Caki2 (cell line): Measurements from ENCODE around the gene GAREM2. TPM values are rescaled to one million over a fixed set of nuclear protein-coding genes. Genes with fewer than 3 reads are reported as not detected.

Source experiments
- DNase-seq: peaks from one replicate; pipeline ENCODE4 v3.0.0-alpha.2; 2015; ENCODE audit warnings: low read depth
- in situ Hi-C: cut with HindIII; loops from 2 replicates; pipeline ENCODE4 v1.10.0; 2016; ENCODE audit warnings: low sequenced_read_pairs, low pct_unique_long_range_greater_than_20kb, mixed read lengths
- total RNA-seq: library from RNA; depleted of rRNA; stranded (reverse); fragments of >200 nt; shearing (Covaris generic); gene quantifications from 2 replicates; pipeline ENCODE4 v1.2.3, GENCODE V29; 2014; ENCODE audit warnings: low replicate concordance

Gene GAREM2
- total RNA-seq, 1 experiment from 2014 or later: 3.6 TPM

GRCh38 chr2:26184121-26184520 is 11.2 kb downstream of the GAREM2 start:
- DNase-seq: no peak
- in situ Hi-C loops: no loop called here

DNA sequence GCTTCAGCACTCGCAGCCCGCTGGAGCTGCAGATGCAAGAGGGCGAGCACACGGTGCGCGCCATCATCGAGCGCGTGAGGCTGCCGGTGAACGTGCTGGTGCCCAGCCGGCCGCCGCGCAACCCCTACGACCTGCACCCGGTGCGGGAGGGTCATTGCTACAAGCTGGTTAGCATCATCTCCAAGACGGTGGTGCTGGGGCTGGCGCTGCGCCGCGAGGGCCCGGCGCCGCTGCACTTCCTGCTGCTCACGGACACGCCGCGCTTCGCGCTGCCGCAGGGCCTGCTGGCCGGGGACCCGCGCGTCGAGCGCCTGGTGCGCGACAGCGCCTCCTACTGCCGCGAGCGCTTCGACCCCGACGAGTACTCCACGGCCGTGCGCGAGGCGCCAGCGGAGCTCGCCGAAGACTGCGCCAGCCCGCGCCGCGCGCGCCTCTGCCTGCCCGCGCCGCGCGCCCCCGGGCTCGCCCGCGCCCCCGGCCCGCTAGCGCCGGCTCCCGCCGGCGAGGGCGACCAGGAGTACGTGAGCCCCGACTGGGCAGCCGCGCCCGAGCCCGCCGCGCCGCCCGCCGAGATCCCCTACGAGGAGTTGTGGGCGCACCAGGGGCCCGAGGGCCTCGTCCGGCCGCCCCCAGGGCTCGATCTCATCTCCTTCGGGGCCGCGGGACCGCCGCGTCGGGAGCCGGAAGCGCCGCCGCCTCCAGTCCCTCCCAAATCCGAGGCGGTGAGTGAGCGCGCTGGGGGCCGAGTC is 11.8 kb downstream of the GAREM2 start:
- in situ Hi-C loops: no loop called here

GRCh38 chr2:26185304-26185928 is 12.5 kb downstream of the GAREM2 start:
- no peak for DNase-seq
- in situ Hi-C loops: no loop called here

More for the DNA sequence above, 11.8 kb downstream of the GAREM2 start:
- DNase-seq: peak; percentile 61

- in situ Hi-C loops: no loop called here
Measured at GRCh38 chr2:26185954-26186770, 13.3 kb downstream of the GAREM2 start.

GRCh38 chr2:26187114-26187513 is 14.2 kb downstream of the GAREM2 start:
- in situ Hi-C loops: no loop called here
- DNase-seq: no peak

More at GRCh38 chr2:26185954-26186770, 13.3 kb downstream of the GAREM2 start:
- no peak for DNase-seq

GRCh38 chr2:26187537-26188104 is 14.7 kb downstream of the GAREM2 start:
- DNase-seq: no peak
- in situ Hi-C loops: no loop called here

DNA sequence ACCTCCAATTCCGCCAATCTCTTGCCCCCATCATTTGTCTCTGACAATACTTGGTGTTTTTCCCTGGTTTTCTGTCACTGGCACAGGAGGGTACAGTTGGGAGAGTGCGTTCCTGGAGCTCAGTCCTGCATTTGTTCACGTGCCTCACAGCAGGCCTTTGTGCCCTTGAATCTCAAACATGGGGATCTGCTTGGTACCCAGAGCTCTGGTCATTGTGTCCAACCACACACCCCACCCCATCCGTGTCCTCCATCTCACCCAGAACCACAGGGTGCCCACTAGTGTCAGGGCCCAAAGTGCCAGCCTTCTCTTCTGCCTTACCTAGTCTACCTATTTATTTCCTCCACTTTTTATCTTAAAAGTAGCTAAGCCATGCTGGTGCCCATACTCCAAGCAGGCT is 16.2 kb downstream of the GAREM2 start:
- DNase-seq: no peak
- in situ Hi-C loops: no loop called here

GRCh38 chr2:26189751-26190150 is 16.9 kb downstream of the GAREM2 start:
- DNase-seq: no peak
- in situ Hi-C loops: no loop called here

GRCh38 chr2:26190369-26190768 is 17.5 kb downstream of the GAREM2 start:
- no peak for DNase-seq
- in situ Hi-C loops: no loop called here

DNA sequence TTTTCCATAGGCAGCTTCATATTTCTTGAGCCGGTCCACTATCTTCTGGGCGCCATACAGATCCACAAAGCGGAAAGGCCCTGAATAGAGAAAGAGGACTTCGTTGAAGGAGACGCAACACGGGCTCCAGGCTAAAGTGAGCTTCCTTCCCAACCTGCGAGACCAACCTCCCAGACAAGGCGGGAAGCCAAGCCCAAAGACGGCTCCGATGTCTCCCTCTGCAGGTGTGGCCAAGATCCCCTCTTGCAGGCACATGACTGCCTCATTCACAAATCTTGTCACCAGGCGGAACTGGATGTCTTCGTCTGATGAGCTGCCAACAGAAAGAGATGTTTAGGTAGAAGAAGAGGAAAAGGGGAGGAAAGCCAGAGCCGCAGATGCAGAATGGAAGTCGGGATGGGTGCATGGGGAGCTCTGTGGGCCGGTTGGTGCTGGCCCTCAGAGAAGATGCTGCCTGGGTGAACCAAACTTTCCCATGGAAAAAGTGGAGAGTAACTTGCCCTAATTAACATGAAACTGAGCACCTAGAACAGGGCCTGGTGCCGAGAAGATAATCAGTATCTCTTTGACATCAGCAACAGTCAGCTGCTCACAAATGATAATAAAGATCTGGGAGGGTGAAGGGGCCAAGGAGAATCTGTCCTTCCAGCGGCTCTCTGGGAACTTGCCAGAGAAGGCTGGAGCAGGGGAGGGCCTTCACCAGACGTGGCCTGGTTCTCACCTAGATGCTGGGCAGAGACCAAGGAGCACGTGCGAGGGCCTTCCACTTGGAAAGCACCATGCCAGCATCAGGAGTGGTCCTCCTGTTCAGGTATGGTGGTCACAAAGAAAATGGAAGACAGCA is 18.6 kb downstream of the GAREM2 start:
- DNase-seq: no peak
- in situ Hi-C loops: no loop called here

- no peak for DNase-seq
Measured at GRCh38 chr2:26193578-26194231, 20.8 kb downstream of the GAREM2 start.

GRCh38 chr2:26195040-26195984 is 22.4 kb downstream of the GAREM2 start:
- in situ Hi-C loops: no loop called here

More at GRCh38 chr2:26193578-26194231, 20.8 kb downstream of the GAREM2 start:
- in situ Hi-C loops: no loop called here

DNA sequence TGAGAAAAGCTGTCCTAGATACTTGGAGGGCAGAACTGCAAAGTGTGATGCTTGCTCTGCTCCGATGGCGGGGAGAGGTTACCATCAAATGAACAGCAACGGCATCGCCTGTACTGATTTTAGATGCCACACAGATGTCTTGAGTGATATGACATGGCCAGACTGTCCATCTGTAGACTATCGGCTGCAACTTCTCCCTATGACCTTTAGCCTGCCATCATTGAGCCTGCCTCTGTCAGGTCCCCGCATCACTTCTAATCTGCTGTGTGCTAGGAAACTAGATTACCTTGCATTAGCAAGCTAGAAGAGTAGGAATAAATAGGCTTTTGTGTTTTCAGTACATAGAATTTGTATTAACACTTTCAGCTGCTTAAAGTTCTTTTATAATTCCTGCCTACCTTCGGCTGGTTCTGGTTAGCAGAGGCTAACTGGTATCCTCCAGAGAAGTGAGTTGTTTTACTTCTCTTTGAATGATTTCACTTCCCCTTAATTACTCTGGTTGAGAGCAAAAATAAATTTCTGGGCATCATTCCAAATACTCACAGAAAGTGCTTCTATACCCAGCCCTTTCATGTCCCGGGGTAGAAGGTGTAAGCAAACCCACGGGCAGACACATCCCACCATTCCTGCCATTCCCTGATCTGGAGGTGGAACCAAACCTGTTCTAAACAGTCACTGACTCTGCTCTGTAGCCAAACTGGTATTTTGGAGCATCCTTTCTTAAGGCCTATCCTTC is 24.0 kb downstream of the GAREM2 start:
- in situ Hi-C loops: no loop called here
- DNase-seq: no peak

More at GRCh38 chr2:26195040-26195984, 22.4 kb downstream of the GAREM2 start:
- no peak for DNase-seq

- in situ Hi-C loops: no loop called here
- DNase-seq: no peak
Measured at GRCh38 chr2:26197516-26197915, 24.6 kb downstream of the GAREM2 start.

GRCh38 chr2:26202981-26203490 is 30.1 kb downstream of the GAREM2 start:
- DNase-seq: no peak
- in situ Hi-C loops: no loop called here

- in situ Hi-C loops: no loop called here
- DNase-seq: no peak
Measured at GRCh38 chr2:26203906-26204305, 31.0 kb downstream of the GAREM2 start.
